GM12891 (cell line): ENCODE measurements around the gene CTSD.

Source experiments
- DNase-seq: peaks from one replicate; pipeline ENCODE4 v3.0.0; 2011; ENCODE audit warnings: low spot score; ENCODE audit not compliant: insufficient read length
- FAIRE-seq: peaks from 2 replicates; lab custom pipeline; 2011; peaks lifted over from hg19 to GRCh38; lab: Jason Lieb, UNC
- PAX5 ChIP-seq: IDR thresholded peaks from 2 replicates; pipeline ENCODE4 v1.6.1; 2011; ENCODE audit warnings: low read length, moderate library complexity, mild to moderate bottlenecking; ENCODE audit not compliant: insufficient read depth, severe bottlenecking
- POLR2A ChIP-seq: IDR thresholded peaks from 2 replicates; pipeline ENCODE4 v1.6.1; 2011; ENCODE audit warnings: low read depth, low read length, control low read depth
- POLR2AphosphoS5 ChIP-seq: IDR thresholded peaks from 2 replicates; pipeline ENCODE4 v1.6.1; 2011; ENCODE audit warnings: low read depth, low read length, control low read depth
- POU2F2 ChIP-seq: IDR thresholded peaks from 2 replicates; pipeline ENCODE4 v1.6.1; 2011; ENCODE audit warnings: low read depth, mild to moderate bottlenecking, control low read depth, low read length, moderate library complexity
- SPI1 ChIP-seq: IDR thresholded peaks from 2 replicates; pipeline ENCODE4 v1.6.1; 2011; ENCODE audit warnings: low read depth, low read length, control low read depth
- TAF1 ChIP-seq: IDR thresholded peaks from 2 replicates; pipeline ENCODE4 v1.6.1; 2011; ENCODE audit warnings: low read depth, low read length, control low read depth

The CTSD gene

GRCh38 chr11:1755692-1756561 is 7.8 kb downstream of the CTSD start:
- DNase-seq = no peak
- no peak for FAIRE-seq
- no peak for TF ChIP-seq POLR2AphosphoS5
- no peak for TF ChIP-seq POU2F2
- no peak for TF ChIP-seq SPI1
- TF ChIP-seq TAF1 = no peak
- TF ChIP-seq POLR2A = no peak
- no peak for TF ChIP-seq PAX5

- DNase-seq (no peak), FAIRE-seq (no peak)
- no peak for TF ChIP-seq PAX5
- TF ChIP-seq POLR2A = no peak
- no peak for TF ChIP-seq POLR2AphosphoS5
- no peak for TF ChIP-seq TAF1
- TF ChIP-seq SPI1 = no peak
- TF ChIP-seq POU2F2 = no peak
Observed at GRCh38 chr11:1755344-1755691, 8.4 kb downstream of the CTSD start.

- FAIRE-seq (no peak), DNase-seq (no peak)
- no peak for TF ChIP-seq SPI1
- TF ChIP-seq TAF1 = no peak
Observed at GRCh38 chr11:1754376-1755150, 9.2 kb downstream of the CTSD start.

DNA sequence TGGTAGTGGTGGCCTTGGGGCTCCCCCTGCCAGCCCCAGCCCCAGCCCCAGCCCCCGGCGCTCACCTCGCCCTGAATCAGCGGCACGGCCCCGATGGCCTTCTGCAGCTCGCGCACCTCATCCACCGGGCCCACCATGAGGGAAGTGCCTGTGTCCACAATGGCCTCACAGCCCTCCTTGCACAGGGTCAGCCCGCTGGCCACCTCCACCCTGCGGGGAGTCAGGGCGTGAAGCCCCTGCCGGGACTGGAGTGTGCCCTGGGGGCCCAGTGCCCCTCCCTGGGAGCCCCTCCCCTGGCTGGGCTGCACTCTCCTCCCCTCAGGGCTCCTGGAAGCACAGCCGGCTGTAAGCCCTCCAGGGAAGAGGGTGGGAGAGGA is 9.8 kb downstream of the CTSD start:
- FAIRE-seq = no peak
- no peak for DNase-seq
- no peak for TF ChIP-seq POU2F2
- no peak for TF ChIP-seq POLR2AphosphoS5
- no peak for TF ChIP-seq SPI1
- no peak for TF ChIP-seq PAX5
- TF ChIP-seq POLR2A = no peak
- no peak for TF ChIP-seq TAF1

GRCh38 chr11:1753229-1753928 is 10.3 kb downstream of the CTSD start:
- DNase-seq (no peak), FAIRE-seq (no peak)
- TF ChIP-seq TAF1 (no peak), PAX5 (no peak), POU2F2 (no peak), POLR2AphosphoS5 (no peak), SPI1 (no peak), POLR2A (no peak)

GRCh38 chr11:1752907-1753228 is 10.9 kb downstream of the CTSD start:
- TF ChIP-seq PAX5 (no peak), POLR2AphosphoS5 (no peak), TAF1 (no peak), POLR2A (no peak), POU2F2 (no peak), SPI1 (no peak)
- DNase-seq = no peak
- no peak for FAIRE-seq

- DNase-seq (no peak), FAIRE-seq (no peak)
- TF ChIP-seq POLR2A = no peak
Observed at GRCh38 chr11:1751999-1752906, 11.5 kb downstream of the CTSD start.

GRCh38 chr11:1751531-1751921 is 12.2 kb downstream of the CTSD start:
- TF ChIP-seq SPI1 (no peak), POU2F2 (no peak), TAF1 (no peak), POLR2A (no peak), POLR2AphosphoS5 (no peak)
- FAIRE-seq = no peak
- DNase-seq = no peak

DNA sequence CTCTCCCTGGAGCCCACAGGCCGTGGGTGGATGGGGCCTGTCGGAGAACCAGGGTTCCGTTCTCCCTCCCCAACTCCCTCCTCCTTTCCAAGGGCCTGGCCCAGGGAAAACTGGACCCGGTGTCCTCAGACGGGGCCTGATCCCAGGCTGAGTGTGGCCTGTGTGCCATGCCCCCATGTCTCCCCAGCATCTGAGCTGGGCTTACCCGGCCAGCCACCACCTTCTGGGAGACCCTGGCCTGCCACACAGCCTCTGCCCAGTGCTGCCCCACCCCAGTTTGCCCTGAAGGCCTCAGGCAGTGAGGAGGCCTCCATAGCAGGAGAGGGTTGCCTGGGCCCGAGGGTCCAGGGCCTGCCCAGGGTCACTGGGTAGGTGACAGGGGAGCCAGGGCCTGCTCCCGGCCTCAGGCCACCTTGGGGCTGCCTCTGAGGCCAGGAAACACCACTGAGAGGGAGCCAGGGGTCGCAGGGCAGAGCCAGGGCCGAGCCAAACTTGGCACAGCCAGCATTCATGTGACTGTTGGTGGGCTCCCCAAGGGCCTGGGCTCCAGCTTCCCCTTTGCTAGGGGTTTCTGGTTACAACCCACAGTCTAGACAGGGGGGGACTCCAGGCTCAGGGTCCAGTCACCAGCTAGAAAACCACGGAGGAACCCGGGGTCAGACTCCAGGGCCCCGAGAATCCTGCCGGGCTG is 12.7 kb downstream of the CTSD start:
- TF ChIP-seq POLR2A = no peak
- no peak for TF ChIP-seq TAF1
- no peak for TF ChIP-seq SPI1
- TF ChIP-seq POLR2AphosphoS5 = no peak
- no peak for TF ChIP-seq POU2F2
- TF ChIP-seq PAX5 = no peak
- no peak for FAIRE-seq
- DNase-seq = no peak
